Fibroblast of skin of right quadriceps (primary cell): ENCODE results near the gene NBAS.
"Not testable (repeated sequence)": the region's sequence is repeated elsewhere in the genome, so short reads cannot be mapped to it uniquely, and the experiment has no call there.

ENCODE experiments used
- DNase-seq: peaks from one replicate; pipeline ENCODE4 v3.0.0-alpha.2; 2013

Gene NBAS

DNA sequence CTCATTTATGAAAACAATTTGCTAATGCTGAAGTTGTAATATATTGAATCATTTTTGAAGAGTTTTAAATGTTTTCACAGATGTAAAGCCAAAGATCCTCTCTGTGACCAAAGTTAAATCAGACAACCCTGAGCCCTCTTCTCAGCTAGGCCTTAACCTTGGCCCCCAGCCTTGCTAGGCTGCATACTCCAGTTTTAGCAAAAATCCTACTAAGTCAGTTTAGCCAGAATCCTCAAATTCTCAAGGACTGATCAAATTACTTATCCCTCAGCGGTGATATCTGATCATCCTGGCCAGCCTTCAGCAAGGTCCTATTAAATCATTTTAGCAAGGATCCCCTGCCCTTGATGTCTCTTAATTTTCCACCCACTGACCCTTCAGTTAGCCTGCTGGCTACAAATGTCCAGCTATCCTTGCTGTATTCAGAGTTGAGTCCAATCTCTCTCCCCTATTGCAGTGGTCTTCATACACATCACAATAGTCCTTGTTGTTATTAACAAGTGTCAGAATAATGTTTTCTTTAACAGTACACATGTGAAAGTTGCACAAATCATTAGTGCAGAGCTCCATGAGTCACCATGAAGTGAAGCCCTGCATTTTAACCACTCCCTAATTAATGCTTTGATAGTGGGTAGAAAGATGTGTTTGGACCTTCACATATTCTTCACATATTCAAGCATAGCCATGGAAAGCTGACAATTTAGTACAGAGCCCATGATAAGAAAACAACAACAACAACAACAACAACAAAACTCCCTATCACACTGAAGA lies 206.4 kb downstream of the NBAS start:
- no peak for DNase-seq

DNA sequence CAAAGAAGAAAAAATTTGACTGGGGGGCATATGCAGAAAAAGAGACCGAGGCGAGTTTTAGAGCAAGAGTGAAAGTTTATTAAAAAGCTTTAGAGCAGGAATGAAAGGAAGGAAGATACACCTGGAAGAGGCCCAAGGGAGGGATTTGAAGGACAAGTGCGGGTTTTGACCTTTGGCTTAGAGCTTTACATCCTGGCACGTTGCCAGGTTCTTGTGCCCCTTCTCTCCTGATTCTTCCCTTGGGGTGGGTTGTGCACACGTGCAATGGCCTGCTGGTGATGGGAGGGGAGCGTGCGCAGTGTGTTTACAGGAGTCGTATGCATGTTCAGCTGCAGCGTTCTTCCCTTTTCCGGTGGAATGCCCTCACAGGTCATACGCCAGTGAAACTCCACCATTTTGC lies 208.8 kb downstream of the NBAS start:
- no peak for DNase-seq

DNA sequence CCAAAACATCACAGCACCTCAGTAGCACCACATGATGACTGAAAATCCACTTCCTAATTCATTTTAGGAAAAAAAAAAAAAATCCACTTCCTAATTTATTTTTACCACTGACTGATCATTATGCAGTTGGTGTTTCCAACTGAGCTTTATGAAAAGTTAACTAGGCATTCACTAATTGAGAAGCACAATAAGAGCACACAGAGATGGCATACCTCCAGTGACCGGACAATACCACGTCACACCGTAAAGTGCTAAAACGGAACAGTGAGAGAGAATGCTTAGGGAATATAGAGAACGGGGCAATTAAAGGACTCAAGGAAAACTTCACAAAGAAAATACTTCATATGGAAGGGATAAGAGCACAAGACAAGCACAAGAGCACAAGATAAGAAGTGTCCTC lies 212.5 kb downstream of the NBAS start:
- DNase-seq: no peak

DNA sequence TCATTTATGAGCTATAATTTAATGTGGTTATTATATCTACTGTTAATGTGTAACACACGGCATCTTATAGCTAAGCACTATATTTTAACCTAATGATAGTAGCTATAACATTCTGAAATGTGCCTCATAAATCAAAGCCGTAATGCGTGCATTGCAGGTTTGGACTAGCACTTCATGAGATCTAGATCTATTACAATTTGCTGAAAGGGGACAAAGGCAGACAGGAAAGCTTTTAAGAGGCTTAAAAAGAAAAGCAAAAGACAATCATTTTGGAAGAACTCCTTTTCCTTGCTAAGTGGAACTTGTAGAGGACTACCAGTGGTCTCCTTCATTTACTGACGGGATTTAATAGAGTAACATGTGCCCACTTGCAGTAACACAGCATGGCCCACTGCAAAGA lies 213.1 kb downstream of the NBAS start:
- DNase-seq: no peak

DNA sequence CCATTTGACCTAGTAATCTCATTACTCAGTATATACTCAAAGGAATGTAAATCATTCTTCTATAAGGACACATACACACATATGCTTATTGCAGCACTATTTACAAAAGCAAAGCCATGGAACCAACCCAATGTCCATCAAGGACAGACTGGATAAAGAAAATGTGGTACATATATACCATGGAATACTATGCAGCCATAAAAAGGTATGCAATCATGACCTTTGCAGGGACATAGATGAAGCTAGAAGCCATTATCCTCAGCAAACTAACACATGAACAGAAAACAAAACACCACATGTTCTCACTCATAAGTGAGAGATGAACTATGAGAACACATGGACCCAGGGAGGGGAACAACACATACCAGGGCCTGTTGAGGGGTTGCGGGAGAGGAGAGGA lies 214.5 kb downstream of the NBAS start:
- peak; percentile 2 for DNase-seq

DNA sequence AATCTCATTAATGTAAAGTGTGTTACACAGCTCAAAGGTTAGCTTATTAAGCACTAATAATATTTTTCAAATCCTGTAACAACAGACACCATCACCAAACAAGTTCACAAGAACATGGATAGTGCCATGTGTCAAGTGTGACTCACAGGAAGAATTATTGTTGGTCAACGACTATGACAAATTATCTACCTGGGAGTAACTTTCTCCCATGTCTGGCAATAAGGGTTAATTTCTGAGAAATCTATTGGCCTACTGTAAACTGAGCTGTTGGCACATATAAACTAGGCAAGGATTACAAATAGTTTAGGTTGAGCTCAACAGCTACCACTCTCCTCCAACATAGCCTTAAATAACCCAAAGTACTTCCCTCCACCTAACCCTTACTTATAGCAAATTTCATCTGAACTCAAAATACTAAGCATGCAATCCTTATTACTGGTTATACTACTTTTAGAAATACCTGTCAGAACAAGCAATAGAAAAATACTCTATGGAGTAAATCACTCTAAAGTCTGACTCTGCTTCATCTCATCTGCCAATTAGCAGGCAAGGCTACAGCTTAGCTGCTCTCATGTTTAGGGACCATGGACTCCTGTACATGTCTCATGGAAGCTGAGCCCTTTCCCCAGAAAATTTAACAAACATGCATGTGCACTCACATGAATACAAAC lies 223.0 kb downstream of the NBAS start:
- no peak for DNase-seq

DNA sequence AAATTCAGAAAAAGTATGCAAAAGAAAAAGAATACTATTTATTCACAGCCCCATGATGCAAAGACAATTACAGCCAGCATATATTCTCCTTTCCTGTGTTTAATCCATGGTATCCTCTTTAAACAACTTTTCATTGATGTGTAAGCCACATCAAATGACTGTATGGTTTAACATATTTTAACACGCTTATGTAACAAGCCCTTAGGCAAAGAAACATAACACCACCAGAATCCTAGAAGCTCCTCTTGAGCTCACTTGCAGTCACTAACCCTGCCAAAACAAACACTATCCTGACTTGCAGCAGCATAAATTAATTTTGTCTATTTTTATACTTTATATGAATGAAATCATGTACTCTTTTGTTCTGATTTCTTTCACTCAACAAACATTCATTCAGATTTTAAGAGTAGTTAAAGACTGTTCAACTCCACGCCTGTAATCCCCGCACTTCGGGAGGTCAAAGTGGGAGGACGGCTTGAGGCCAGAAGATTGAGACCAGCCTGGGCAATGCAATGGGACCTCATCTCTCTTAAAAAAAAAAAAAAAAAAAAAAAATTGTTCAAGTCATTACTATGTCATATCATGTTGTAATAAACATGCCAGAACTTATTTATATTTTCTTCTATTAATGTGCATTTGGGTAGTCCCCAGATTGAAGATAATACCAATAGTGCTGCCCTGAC lies 226.3 kb downstream of the NBAS start:
- peak; percentile 54 for DNase-seq

DNA sequence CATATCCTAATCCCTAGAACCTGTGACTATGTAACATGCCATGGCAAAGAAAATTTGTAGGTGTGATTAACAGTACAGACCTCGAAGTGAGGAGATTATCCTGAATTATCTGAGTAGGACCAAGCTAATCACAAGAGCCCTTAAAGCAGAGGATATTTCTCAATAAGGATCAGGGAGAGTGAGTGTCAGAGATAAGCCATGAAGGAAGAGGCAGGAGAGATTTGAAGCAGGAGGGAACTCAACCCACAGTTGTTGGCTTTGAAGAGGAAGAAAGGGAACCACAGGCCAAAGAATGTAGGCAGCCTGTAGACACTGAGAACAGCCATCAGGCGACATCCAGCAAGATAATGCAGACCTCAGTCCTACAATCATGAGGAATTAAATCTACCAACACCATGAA lies 229.3 kb downstream of the NBAS start:
- DNase-seq: no peak

DNA sequence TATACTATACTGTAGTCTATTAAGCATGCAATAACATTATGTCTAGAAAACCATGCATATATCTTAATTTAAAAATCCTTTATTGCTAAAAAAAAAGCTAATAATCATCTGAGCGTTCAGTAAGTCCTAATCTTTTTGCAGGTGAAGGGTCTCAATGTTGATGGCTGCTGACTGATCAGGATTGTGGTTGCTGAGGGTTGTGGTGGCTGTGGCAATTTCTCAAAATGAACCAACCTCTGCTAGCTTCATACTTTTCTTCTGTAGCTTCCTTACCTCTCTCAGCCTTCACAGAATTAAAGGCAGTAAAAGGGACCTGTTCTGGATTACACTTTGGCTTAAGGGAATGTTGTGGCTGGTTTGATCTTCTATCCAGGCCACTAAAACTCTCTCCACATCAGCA lies 235.8 kb downstream of the NBAS start:
- DNase-seq: no peak

DNA sequence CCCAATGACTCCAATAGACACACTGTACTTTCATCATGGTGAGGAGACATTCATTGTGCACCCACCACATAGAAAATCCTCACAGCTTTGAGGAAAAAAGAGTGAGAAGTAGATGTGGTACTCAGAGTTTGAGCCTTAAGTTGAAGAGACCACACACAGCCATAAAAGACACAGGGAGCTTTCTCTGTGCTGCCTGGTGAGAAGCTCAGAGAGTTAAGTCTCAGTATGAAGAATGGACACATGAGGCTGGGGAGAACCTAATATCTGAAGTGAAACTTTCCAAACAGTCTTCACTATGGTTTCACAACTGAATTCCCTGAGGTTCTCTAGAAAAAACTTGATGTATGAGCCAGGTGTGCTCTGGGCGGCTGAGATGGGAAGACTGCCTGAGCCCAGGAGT lies 237.9 kb downstream of the NBAS start:
- no peak for DNase-seq

DNA sequence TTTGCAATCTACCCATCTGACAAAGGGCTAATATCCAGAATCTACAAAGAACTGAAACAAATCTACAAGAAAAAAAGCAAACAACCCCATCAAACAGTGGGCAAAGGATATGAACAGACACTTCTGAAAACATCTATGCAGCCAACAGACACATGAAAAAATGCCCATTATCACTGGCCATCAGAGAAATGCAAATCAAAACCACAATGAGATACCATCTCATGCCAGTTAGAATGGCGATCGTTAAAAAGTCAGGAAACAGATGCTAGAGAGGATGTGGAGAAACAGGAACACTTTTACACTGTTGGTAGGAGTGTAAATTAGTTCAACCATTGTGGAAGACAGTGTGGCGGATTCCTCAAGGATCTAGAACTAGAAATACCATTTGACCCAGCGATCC lies 239.7 kb downstream of the NBAS start:
- not testable (repeated sequence) for DNase-seq

DNA sequence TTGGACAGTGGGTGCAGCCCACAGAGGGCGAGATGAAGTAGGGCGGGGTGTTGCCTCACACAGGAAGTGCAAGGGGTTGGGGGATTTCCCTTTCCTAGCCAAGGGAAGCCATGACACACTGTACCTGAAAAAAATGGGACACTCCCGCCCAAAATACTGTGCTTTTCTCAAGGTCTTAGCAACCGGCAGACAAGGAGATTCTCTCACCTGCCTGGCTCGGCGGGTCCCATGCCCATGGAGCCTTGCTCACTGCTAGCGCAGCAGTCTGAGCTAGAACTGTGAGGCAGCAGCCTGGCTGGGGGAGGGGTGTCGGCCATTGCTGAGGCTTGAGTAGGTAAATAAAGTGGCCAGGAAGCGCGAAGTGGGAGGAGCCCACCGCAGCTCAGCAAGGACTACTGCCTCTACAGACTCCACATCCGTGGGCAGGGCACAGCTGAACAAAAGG lies 244.7 kb downstream of the NBAS start:
- DNase-seq: no peak

DNA sequence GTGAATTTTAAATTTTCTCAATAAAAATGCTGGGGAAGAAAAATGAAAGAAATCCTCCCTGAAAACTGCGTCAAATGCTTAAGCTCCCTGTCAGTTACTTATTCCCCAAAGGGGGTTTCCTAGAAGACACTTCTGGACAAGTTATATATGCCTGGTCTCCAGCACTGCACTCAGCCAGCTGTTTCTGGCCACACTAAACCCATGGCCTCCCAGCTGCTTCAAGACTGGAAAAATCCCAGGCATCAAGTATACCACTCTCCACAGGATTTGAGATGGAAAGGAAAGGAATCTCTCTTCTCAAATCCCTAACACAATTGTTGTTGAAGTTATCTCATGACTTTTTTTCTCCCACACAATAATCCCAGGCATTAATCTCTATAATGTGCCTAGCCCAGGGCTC lies 245.7 kb downstream of the NBAS start:
- DNase-seq: no peak

DNA sequence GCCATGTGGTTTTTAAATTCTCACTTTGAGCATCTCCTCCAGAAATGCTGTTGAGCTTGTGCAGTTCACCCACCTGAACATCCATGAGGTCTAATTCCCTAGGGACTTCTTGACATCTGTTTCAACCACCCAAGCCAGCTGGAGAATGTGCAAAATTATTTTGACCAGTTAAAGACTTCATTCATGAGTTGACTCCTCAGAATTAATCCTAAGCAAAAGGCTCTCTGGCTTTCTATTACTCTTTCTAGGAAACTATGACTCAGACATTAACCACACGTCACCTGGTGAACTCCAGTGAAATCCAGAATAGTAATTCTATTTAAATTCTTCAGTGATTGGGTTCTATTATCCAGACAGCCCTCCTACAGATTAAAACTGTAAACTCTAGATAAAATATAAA lies 247.5 kb downstream of the NBAS start:
- DNase-seq: peak; percentile 54

DNA sequence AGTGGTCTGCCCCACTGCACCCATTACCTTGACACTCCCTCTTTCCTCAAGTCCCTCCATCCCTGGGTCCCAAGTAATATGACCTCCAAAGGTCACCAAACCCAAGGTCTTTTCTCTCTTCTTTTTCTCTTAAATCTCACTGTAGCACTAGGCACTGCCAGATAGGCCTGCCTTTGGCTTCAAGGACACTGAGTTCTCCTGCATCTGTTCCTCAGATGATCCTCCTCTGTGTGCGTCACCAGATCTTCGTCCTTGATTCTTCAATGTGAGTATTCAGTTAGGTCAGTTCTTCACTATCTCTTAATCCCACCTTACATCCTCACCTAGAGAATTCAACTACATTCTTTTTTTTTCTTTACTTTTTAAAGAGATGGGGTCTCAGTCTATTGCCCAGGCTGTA lies 249.2 kb downstream of the NBAS start:
- no peak for DNase-seq

DNA sequence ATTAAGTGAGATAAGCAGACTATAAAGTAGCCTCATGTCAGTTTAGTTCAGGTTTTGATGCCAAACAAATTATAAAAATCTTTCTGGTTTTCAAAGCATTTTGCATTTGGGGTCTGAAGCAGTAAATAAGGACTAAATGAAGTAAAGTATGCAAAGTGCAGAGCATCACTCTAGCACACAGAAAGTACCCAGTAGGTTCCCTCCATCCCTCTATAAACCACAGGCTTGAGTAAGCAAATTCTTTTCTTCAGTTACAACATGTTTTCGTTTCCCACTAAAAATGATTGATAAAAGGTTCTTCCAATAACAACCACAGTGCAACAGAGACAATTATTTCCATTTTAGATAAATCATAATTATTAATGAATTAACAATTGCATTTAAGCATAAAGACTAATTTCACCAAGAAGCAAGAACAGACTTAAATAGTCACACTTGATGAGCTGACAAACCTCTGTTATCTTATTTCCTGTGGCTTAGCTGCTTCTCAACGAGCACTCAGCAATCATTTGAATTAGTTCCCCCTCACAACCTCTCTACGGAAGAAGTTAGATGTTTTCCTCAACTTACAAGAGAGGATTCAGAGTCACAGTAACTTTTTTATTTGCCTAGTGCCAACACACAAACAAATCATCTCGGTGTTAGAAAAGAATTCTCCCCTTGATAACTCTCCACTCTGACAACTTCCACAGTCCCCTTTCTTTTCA lies 249.8 kb downstream of the NBAS start:
- peak; percentile 21 for DNase-seq

DNA sequence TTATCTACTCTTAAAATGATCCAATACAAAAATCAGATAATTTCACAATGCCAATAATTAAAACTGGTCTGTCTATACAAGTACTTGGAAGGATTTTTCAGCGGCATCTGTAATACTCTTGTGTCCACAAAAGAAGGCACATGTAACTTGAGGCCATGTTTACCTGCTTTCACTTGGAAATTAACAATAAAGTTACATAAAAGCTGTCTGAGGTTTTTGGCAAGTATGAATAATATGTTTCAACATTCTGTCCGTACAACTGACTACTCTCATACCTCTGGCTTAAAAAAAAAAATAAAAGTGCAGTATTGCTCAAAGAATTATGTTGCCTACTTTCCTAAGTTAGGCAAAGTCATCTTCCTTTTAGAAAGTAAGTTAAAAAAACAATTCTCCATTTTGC lies 253.6 kb downstream of the NBAS start:
- no peak for DNase-seq

DNA sequence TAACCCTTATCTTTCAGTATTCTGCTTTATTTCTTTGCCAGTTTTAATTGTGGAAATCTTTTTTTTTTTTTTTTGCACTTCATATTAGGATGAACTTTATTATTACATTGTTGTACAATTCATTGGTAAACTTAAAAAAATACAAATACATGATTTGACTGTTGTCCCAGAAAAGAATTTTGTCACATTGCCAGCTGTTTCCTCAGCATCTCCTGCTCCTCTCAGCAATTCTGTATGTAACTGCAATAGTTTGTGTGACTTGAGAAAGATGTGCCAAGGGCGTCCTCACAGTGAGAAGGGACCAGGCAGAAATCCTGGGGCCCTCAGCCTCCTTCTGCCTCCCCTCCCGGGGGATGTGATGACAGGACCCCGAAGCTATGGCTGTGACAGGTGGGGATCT lies 254.4 kb downstream of the NBAS start:
- no peak for DNase-seq

DNA sequence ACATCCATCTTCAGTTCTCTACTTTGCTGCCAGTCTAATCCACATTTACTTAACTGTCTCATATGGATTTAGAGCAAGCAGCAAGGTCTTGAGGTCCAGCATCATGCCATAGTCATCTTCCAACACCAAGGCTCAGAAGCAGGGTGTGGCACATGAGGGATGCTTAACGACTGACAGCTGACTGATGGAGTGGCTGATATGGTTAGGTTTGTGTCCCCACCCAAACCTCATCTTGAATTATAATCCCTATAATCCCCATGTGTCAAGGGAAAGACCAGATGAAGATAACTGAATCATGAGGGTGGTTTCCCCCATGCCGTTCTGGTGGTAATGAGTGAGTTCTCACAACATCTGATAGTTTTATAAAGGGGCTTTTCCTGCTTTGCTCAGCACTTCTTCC lies 257.3 kb downstream of the NBAS start:
- no peak for DNase-seq

DNA sequence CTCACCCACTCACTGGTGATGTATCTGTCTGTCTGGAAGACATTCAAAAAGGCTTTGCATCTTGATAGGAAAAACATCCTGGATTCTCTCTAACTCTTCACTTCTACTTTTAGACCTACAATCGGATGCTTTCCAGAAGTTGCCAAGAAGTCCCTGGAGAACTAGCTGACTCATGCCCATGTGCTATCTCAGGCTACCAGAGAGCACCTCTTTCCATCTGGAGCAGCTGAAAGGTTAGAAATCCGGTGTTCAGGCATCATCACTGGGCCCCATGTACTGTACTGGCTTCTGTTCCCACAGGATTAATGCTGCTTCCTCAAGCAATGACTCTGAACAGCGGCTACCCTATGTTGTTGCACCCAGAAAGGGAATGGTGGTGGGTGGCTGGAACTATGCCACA lies 259.0 kb downstream of the NBAS start:
- peak; percentile 68 for DNase-seq

DNA sequence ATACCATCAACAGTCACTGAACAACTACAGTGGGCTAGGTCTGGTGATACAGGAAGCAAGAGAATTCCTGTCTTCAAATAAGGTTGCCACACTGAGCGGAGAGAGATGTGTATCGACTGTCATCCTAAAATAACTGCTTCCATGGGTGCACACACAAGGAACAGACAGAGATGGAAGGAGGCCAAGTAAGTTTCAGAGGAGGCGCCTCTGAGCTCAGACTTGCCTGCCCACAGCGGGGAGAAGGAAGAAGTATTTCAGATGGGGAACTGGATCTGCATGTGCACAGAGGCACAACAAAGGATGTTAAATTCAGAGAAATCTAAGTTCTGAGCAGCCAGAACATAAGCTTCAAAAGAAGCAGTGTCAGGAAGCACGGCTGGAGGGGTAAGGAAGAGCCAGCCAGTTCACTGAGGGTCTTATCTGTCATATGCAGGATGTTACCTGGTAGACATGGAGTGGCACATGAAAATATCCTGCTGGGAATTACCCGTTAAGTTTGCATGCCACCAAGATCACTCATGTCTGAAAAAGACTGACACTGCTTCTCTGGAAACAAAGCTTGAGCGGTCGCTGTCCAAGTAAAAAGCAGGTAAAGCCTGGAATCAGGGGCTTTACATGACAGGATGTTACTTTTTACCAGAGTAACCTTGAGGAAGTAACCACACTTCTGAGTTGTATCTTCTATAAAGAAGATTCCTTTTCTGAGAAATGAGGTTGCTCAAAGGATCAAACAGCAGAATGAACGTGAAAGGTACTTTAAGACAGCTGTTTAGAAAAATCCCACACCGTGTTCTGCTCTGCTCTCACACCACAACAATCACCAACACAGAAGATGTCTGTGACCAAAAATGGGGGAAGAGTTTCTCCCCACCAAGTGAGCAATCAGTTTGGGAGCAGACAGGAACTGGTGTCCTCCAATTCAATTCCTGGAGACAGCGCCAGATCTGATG lies 260.2 kb downstream of the NBAS start:
- peak; percentile 55 for DNase-seq

DNA sequence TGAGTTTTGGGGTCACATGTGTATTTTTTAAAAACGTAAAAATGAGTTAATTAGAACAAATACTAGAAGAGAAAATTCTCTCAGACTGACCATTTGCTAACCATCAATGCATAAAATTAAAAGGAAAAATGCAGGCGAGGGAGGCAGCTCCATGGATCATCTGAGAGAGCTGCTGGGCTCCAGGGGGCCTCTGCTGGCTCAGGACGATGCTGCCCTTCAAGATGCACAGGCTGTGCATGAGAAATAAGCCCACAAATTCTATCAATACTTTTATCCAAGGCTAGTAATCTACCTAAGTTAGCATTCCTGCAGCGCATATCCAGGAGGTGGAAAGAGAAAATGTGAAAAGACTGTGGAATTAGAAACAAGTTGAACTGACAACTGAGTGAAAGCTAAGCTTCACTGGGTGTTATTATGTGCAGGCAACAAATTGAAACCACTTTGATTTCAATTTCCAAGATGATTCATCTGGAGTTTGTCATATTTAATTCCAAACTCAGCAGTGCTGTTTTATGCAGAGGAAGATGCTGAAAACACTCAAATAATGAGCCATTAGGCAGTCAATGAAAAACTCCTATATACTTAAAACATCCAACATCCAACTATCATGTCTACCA lies 261.1 kb downstream of the NBAS start:
- DNase-seq: no peak
